HEK293 (cell line): ENCODE data around the gene EIF4ENIF1.
A peak's percentile ranks its signal among the peaks of the same experiment; 100 is the strongest.

Experiments used
- BCL6B ChIP-seq: fragments of 450-650 bp; formaldehyde crosslinking; IDR thresholded peaks from 2 replicates; pipeline ENCODE4 v1.5.1; 2017; ENCODE audit warnings: missing biosample characterization, missing genetic modification characterization
- GLIS2 ChIP-seq: fragments of 450-650 bp; formaldehyde crosslinking; IDR thresholded peaks from 2 replicates; pipeline ENCODE4 v1.5.1; 2016; ENCODE audit warnings: missing biosample characterization, missing genetic modification characterization
- HOXD13 ChIP-seq: sonication (generic); formaldehyde crosslinking; IDR thresholded peaks from 2 replicates; pipeline ENCODE4 v1.8.0; 2022; ENCODE audit warnings: missing genetic modification reagents, borderline replicate concordance
- KLF1 ChIP-seq: fragments of 450-650 bp; formaldehyde crosslinking; IDR thresholded peaks from 2 replicates; pipeline ENCODE4 v1.5.1; 2016; ENCODE audit warnings: missing biosample characterization, missing genetic modification characterization
- KLF7 ChIP-seq: fragments of 450-650 bp; formaldehyde crosslinking; IDR thresholded peaks from 2 replicates; pipeline ENCODE4 v1.5.1; 2016; ENCODE audit warnings: missing biosample characterization, missing genetic modification characterization, borderline replicate concordance
- KLF8 ChIP-seq: fragments of 450-650 bp; formaldehyde crosslinking; IDR thresholded peaks from 2 replicates; pipeline ENCODE4 v1.5.1; 2016; ENCODE audit warnings: missing biosample characterization, missing genetic modification characterization
- KLF9 ChIP-seq: fragments of 450-650 bp; formaldehyde crosslinking; IDR thresholded peaks from 2 replicates; pipeline ENCODE4 v1.5.1; 2016; ENCODE audit warnings: missing biosample characterization, missing genetic modification characterization, low read depth
- OVOL3 ChIP-seq: fragments of 450-650 bp; formaldehyde crosslinking; IDR thresholded peaks from 2 replicates; pipeline ENCODE4 v1.5.1; 2016; ENCODE audit warnings: missing biosample characterization, missing genetic modification characterization
- PRDM10 ChIP-seq: fragments of 450-650 bp; formaldehyde crosslinking; IDR thresholded peaks from 2 replicates; pipeline ENCODE4 v1.5.1; 2016; ENCODE audit warnings: missing biosample characterization, missing genetic modification characterization
- SCRT1 ChIP-seq: fragments of 450-650 bp; formaldehyde crosslinking; IDR thresholded peaks from 2 replicates; pipeline ENCODE4 v1.5.1; 2016; ENCODE audit warnings: missing biosample characterization, missing genetic modification characterization, borderline replicate concordance
- ZBTB11 ChIP-seq: fragments of 450-650 bp; formaldehyde crosslinking; conservative IDR thresholded peaks from 2 replicates; pipeline ENCODE4 v1.5.1; 2016; ENCODE audit warnings: low read depth, missing biosample characterization, missing genetic modification characterization
- ZEB2 ChIP-seq: fragments of 450-650 bp; formaldehyde crosslinking; IDR thresholded peaks from 2 replicates; pipeline ENCODE4 v1.5.1; 2016; ENCODE audit warnings: missing biosample characterization, missing genetic modification characterization
- ZNF112 ChIP-seq: fragments of 450-650 bp; formaldehyde crosslinking; IDR thresholded peaks from 2 replicates; pipeline ENCODE4 v1.5.0; 2017; ENCODE audit warnings: missing biosample characterization, missing genetic modification characterization
- ZNF140 ChIP-seq: fragments of 450-650 bp; formaldehyde crosslinking; IDR thresholded peaks from 2 replicates; pipeline ENCODE4 v1.5.1; 2016; ENCODE audit warnings: missing biosample characterization, missing genetic modification characterization
- ZNF169 ChIP-seq: fragments of 450-650 bp; formaldehyde crosslinking; IDR thresholded peaks from 2 replicates; pipeline ENCODE4 v1.5.1; 2016; ENCODE audit warnings: missing biosample characterization, missing genetic modification characterization
- ZNF2 ChIP-seq: fragments of 450-650 bp; formaldehyde crosslinking; IDR thresholded peaks from 2 replicates; pipeline ENCODE4 v1.5.1; 2016; ENCODE audit warnings: missing biosample characterization, missing genetic modification characterization
- ZNF416 ChIP-seq: fragments of 450-650 bp; formaldehyde crosslinking; IDR thresholded peaks from 2 replicates; pipeline ENCODE4 v1.5.1; 2016; ENCODE audit warnings: missing biosample characterization, missing genetic modification characterization
- ZNF510 ChIP-seq: fragments of 450-650 bp; formaldehyde crosslinking; IDR thresholded peaks from 2 replicates; pipeline ENCODE4 v1.5.1; 2018; ENCODE audit warnings: mild to moderate bottlenecking, missing genetic modification characterization, missing biosample characterization; ENCODE audit not compliant: insufficient replicate concordance
- ZNF521 ChIP-seq: fragments of 450-650 bp; formaldehyde crosslinking; IDR thresholded peaks from 2 replicates; pipeline ENCODE4 v1.5.1; 2017; ENCODE audit warnings: missing biosample characterization, mild to moderate bottlenecking, missing genetic modification characterization
- ZNF530 ChIP-seq: fragments of 450-650 bp; formaldehyde crosslinking; IDR thresholded peaks from 2 replicates; pipeline ENCODE4 v1.5.1; 2016; ENCODE audit warnings: low read depth, missing biosample characterization, missing genetic modification characterization
- ZNF544 ChIP-seq: fragments of 450-650 bp; formaldehyde crosslinking; IDR thresholded peaks from 2 replicates; pipeline ENCODE4 v1.5.0; 2017; ENCODE audit warnings: missing biosample characterization, missing genetic modification characterization
- ZNF549 ChIP-seq: fragments of 450-650 bp; IDR thresholded peaks from 2 replicates; pipeline ENCODE4 v1.5.1; 2018; ENCODE audit warnings: missing biosample characterization, missing genetic modification characterization, mild to moderate bottlenecking, inconsistent platforms, moderate library complexity
- ZNF610 ChIP-seq: fragments of 450-650 bp; formaldehyde crosslinking; IDR thresholded peaks from 2 replicates; pipeline ENCODE4 v1.5.1; 2016; ENCODE audit warnings: missing biosample characterization, missing genetic modification characterization, borderline replicate concordance
- ZNF623 ChIP-seq: fragments of 450-650 bp; formaldehyde crosslinking; IDR thresholded peaks from 2 replicates; pipeline ENCODE4 v1.5.1; 2016; ENCODE audit warnings: missing biosample characterization, missing genetic modification characterization
- ZNF664 ChIP-seq: fragments of 450-650 bp; formaldehyde crosslinking; IDR thresholded peaks from 2 replicates; pipeline ENCODE4 v1.5.1; 2016; ENCODE audit warnings: missing biosample characterization, missing genetic modification characterization
- ZNF791 ChIP-seq: fragments of 450-650 bp; formaldehyde crosslinking; IDR thresholded peaks from 2 replicates; pipeline ENCODE4 v1.5.1; 2016; ENCODE audit warnings: missing biosample characterization, missing genetic modification characterization
- ZNF837 ChIP-seq: fragments of 450-650 bp; formaldehyde crosslinking; IDR thresholded peaks from 2 replicates; pipeline ENCODE4 v1.5.1; 2016; ENCODE audit warnings: missing biosample characterization, missing genetic modification characterization
- TF ChIP-seq, protein P1 (sequence below): fragments of 450-650 bp; formaldehyde crosslinking; IDR thresholded peaks from 2 replicates; pipeline ENCODE4 v1.5.1; 2016; ENCODE audit warnings: missing biosample characterization, missing genetic modification characterization

The EIF4ENIF1 gene

DNA sequence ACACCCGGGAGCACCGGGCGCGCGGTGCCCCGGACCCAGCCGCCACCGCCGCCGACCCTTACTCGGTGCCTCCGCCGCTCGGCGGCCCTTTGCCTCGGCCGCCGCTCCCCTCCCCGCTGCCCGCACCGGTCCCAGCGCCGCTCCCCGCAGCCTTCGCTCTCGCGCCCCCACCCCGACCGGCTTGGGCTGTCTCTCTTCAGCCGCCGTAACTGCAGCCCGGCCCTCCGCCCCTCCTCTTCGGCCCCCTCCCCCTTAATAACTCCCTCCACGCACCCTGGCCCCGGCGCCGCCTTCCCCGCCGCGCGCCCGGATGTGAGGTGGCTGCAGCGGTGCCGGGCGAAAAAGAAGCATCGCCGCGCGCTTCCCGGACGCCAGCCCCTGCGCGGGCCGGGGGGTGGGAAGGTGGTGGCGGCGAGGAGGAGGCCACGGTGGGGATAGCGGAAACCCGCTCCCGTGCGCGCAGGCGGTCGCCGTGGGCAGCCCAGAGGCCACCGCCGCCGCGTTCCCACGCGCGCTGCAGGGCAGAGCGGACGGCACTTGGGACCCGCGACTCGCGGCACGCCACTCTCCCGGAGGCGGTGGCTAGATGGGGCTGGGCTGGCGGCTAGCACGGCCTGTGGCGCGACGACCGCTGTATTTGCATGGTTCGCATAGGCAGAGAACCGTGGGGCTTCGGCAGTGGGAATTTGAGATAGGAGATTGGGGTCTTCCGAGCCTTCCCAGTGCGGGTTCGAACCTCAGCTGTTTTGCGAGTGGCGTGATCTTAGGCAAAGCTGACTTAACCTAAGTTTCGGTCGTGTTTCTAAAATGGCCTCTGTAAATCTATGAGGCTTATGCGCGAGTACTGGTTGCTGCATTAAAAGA lies at the start of gene EIF4ENIF1 (continued):
- TF ChIP-seq ZNF530 (tag by site-specific recombination) (no peak), ZNF623 (tag by site-specific recombination) (no peak), BCL6B (no peak), KLF1 (tag by site-specific recombination) (peak; percentile 66), KLF7 (0 out of 2 replicates have a peak, but pooled peaks have one; percentile 30), ZNF521 (tag by site-specific recombination) (no peak), ZEB2 (tag by site-specific recombination) (peak; percentile 12; the same call in 1 of the 2 replicates), GLIS2 (tag by site-specific recombination) (peak; percentile 56), ZNF837 (tag by site-specific recombination) (no peak), ZNF664 (no peak), ZNF140 (tag by site-specific recombination) (no peak), ZNF169 (tag by site-specific recombination) (no peak), PRDM10 (tag by site-specific recombination) (no peak; the same call in 1 of the 2 replicates), ZNF549 (no peak), ZNF610 (tag by site-specific recombination) (peak; percentile 74; the same call in 1 of the 2 replicates), SCRT1 (tag by site-specific recombination) (no peak), ZNF2 (tag by site-specific recombination) (no peak; the same call in 1 of the 2 replicates), OVOL3 (tag by site-specific recombination) (no peak), ZBTB11 (tag by site-specific recombination) (peak; percentile 60; the same call in 1 of the 2 replicates), ZNF510 (tag by site-specific recombination) (no peak), KLF9 (peak; percentile 65), ZNF791 (tag by site-specific recombination) (no peak), ZNF544 (no peak), ZNF112 (no peak), KLF8 (peak; percentile 84), ZNF416 (no peak), HOXD13 (CRISPR knock-in tag) (no peak)
- TF ChIP-seq, protein P1, sequence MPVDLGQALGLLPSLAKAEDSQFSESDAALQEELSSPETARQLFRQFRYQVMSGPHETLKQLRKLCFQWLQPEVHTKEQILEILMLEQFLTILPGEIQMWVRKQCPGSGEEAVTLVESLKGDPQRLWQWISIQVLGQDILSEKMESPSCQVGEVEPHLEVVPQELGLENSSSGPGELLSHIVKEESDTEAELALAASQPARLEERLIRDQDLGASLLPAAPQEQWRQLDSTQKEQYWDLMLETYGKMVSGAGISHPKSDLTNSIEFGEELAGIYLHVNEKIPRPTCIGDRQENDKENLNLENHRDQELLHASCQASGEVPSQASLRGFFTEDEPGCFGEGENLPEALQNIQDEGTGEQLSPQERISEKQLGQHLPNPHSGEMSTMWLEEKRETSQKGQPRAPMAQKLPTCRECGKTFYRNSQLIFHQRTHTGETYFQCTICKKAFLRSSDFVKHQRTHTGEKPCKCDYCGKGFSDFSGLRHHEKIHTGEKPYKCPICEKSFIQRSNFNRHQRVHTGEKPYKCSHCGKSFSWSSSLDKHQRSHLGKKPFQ (tag by site-specific recombination): no peak
